ENCODE data around the gene THOC5. TPM values are rescaled to one million over a fixed set of nuclear protein-coding genes. Genes with fewer than 3 reads are reported as not detected.
"Not testable (repeated sequence)": the region's sequence is repeated elsewhere in the genome, so short reads cannot be mapped to it uniquely, and the experiment has no call there.

THOC5 gene
- total RNA-seq, 4 donors from 2014 or later, result 22.4 to 43.7 (median 27.0) TPM

- Histone ChIP-seq H3K4me1 (peaks cover 0 to 4% (median 0%) of the 10 kb centered on the region in 4 donors), H3K27me3 (no peaks in the 10 kb centered on the region), H3K9me3 (no peaks in the 10 kb centered on the region), H3K36me3 (no peaks in the 10 kb centered on the region), H3K4me3 (no peak overlapping the region), H3K27ac (no peak overlapping the region)
- in situ Hi-C loops (cut with MboI; ENCODE audit: low pct_ligation_motif_present in 1 of 4, low pct_unique_long_range_greater_than_20kb in 1 of 4, low sequenced_read_pairs in 3 of 4) (no loop called here), intact Hi-C loops (cut with DNase I; ENCODE audit: low total_unique reads) (no loop called here)
- DNase-seq, result no peak
- TF ChIP-seq EP300 (IDR thresholded peaks at IDR 0.05; ENCODE audit: low read depth), result no peak
- no peak for TF ChIP-seq POLR2AphosphoS5 (IDR thresholded peaks at IDR 0.05)
- no peak for TF ChIP-seq CTCF (IDR thresholded peaks at IDR 0.05)
- TF ChIP-seq POLR2A (IDR thresholded peaks at IDR 0.05), result no peak
- 65 to 68% methylated on average over 3 to 4 of the region's 4 CpGs for WGBS, 2 donors (ENCODE audit: low coverage in 1 of 2)
Measured at GRCh38 chr22:29593923-29594322, 40.4 kb upstream of the THOC5 start.

GRCh38 chr22:29587938-29588699, 34.6 kb upstream of the THOC5 start:
- Histone ChIP-seq H3K9me3 (no peaks in the 10 kb centered on the region), H3K36me3 (no peaks in the 10 kb centered on the region), H3K27me3 (no peaks in the 10 kb centered on the region), H3K27ac (no peak overlapping the region), H3K4me1 (no peaks in the 10 kb centered on the region), H3K4me3 (no peak overlapping the region)
- DNase-seq, result no peak
- in situ Hi-C loops (cut with MboI; ENCODE audit: low pct_ligation_motif_present in 1 of 4, low pct_unique_long_range_greater_than_20kb in 1 of 4, low sequenced_read_pairs in 3 of 4), result no loop called here
- 72 to 83% methylated on average over 1 to 9 of the region's 9 CpGs for WGBS, 2 donors (ENCODE audit: low coverage in 1 of 2)
- intact Hi-C loops (cut with DNase I; ENCODE audit: low total_unique reads), result no loop called here
- no peak for TF ChIP-seq POLR2A (IDR thresholded peaks at IDR 0.05)
- TF ChIP-seq POLR2AphosphoS5 (IDR thresholded peaks at IDR 0.05), result no peak
- TF ChIP-seq CTCF (IDR thresholded peaks at IDR 0.05), result no peak
- TF ChIP-seq EP300 (IDR thresholded peaks at IDR 0.05; ENCODE audit: low read depth), result no peak

GRCh38 chr22:29586193-29586705, 32.7 kb upstream of the THOC5 start:
- H3K4me3 ChIP-seq; H3K27ac ChIP-seq; intact Hi-C loops (cut with DNase I; ENCODE audit: low total_unique reads); H3K4me1 ChIP-seq; in situ Hi-C loops (cut with MboI; ENCODE audit: low pct_ligation_motif_present in 1 of 4, low pct_unique_long_range_greater_than_20kb in 1 of 4, low sequenced_read_pairs in 3 of 4); H3K9me3 ChIP-seq; DNase-seq; H3K36me3 ChIP-seq; H3K27me3 ChIP-seq: not testable (repeated sequence)
- WGBS, 2 donors (ENCODE audit: low coverage in 1 of 2), result 88% methylated on average over 3 to 4 of the region's 4 CpGs

GRCh38 chr22:29584975-29585374, 31.4 kb upstream of the THOC5 start:
- DNase-seq, result no peak
- intact Hi-C loops (cut with DNase I; ENCODE audit: low total_unique reads) (no loop called here), in situ Hi-C loops (cut with MboI; ENCODE audit: low pct_ligation_motif_present in 1 of 4, low pct_unique_long_range_greater_than_20kb in 1 of 4, low sequenced_read_pairs in 3 of 4) (no loop called here)
- H3K9me3 ChIP-seq, result no peaks in the 10 kb centered on the region
- TF ChIP-seq EP300 (IDR thresholded peaks at IDR 0.05; ENCODE audit: low read depth) (no peak), POLR2A (IDR thresholded peaks at IDR 0.05) (no peak), CTCF (IDR thresholded peaks at IDR 0.05) (no peak), POLR2AphosphoS5 (IDR thresholded peaks at IDR 0.05) (no peak)
- 91% methylated on average over 5 of the region's 5 CpGs; no CpG with 5 or more reads in 1 of the 2 donors for WGBS, 2 donors (ENCODE audit: low coverage in 1 of 2)
- H3K27me3 ChIP-seq, result no peaks in the 10 kb centered on the region
- H3K4me3 ChIP-seq, result no peak overlapping the region
- peaks cover 0 to 12% (median 5%) of the 10 kb centered on the region in 4 donors for H3K4me1 ChIP-seq
- H3K36me3 ChIP-seq, result no peaks in the 10 kb centered on the region
- no peak overlapping the region for H3K27ac ChIP-seq

Data from transverse colon (tissue), 4 donors.